Endodermal cell (in vitro differentiated cells): ENCODE data around the gene PPP2R1B. TPM values are rescaled to one million over a fixed set of nuclear protein-coding genes. Genes with fewer than 3 reads are reported as not detected.

Experiments used
- DNase-seq: peaks from one replicate; pipeline ENCODE4 v3.0.0-alpha.2; 2017
- H3K27ac ChIP-seq: 2 replicates; pipeline ENCODE4 v1.5.1; 2013; ENCODE audit warnings: mild to moderate bottlenecking, low read depth, low read length, moderate library complexity
- H3K27me3 ChIP-seq: 2 replicates; pipeline ENCODE4 v1.6.1; 2013; ENCODE audit warnings: mild to moderate bottlenecking, low read length, moderate library complexity; ENCODE audit not compliant: insufficient read depth, control insufficient read depth, poor library complexity, severe bottlenecking
- H3K36me3 ChIP-seq: 2 replicates; pipeline ENCODE4 v1.7.0; 2013; ENCODE audit warnings: mild to moderate bottlenecking, low read length, moderate library complexity; ENCODE audit not compliant: control insufficient read depth, insufficient read depth
- H3K4me1 ChIP-seq: one replicate; pipeline ENCODE4 v1.7.0; 2013; ENCODE audit warnings: low read length; ENCODE audit not compliant: control insufficient read depth, insufficient read depth
- H3K4me3 ChIP-seq: 2 replicates; pipeline ENCODE4 v1.5.1; 2013; ENCODE audit warnings: mild to moderate bottlenecking, low read length, moderate library complexity
- H3K9ac ChIP-seq: 2 replicates; pipeline ENCODE4 v1.6.1; 2013; ENCODE audit warnings: mild to moderate bottlenecking, low read length, moderate library complexity; ENCODE audit not compliant: poor library complexity, severe bottlenecking; ENCODE audit errors: extremely low read depth
- H3K9me3 ChIP-seq: 2 replicates; pipeline ENCODE4 v1.6.1; 2013; ENCODE audit warnings: mild to moderate bottlenecking, low read length, moderate library complexity; ENCODE audit not compliant: control insufficient read depth
- H3K27ac Mint-ChIP-seq: 2 replicates; pipeline ENCODE4 v1.8.0; 2020; ENCODE audit warnings: mixed read lengths
- H3K27me3 Mint-ChIP-seq: 2 replicates; pipeline ENCODE4 v1.8.0; 2021; ENCODE audit warnings: mild to moderate bottlenecking, mixed read lengths; ENCODE audit not compliant: insufficient read depth
- H3K36me3 Mint-ChIP-seq: 2 replicates; pipeline ENCODE4 v1.8.0; 2020; ENCODE audit warnings: low read depth, mixed read lengths
- H3K4me1 Mint-ChIP-seq: 2 replicates; pipeline ENCODE4 v1.8.0; 2020; ENCODE audit warnings: mixed read lengths
- H3K4me3 Mint-ChIP-seq: 2 replicates; pipeline ENCODE4 v1.8.0; 2020; ENCODE audit warnings: mild to moderate bottlenecking, moderate library complexity, mixed read lengths
- H3K9me3 Mint-ChIP-seq: 2 replicates; pipeline ENCODE4 v1.8.0; 2020; ENCODE audit warnings: mild to moderate bottlenecking, mixed read lengths
- WGBS, 2 experiments: methylation state at CpG; one replicate each; pipeline versions ENCODE4 v1.1.5 to v1.1.7; 2013; ENCODE audit warnings: missing lambda C conversion rate in 2 of 2, mixed read lengths in 1 of 2; ENCODE audit not compliant: insufficient coverage in 1 of 2, insufficient read length in 1 of 2; 5-methylcytosine and 5-hydroxymethylcytosine counted together
- total RNA-seq, 2 donors: library from RNA; stranded (reverse); fragmentation: NEBNext Ultra II Directional in 1 of 2; extraction: Animal tissue kit (Norgen Biotek cat#: 25700) in 1 of 2; gene quantifications; 2 replicates in 1 of 2; 3 replicates in 1 of 2; pipeline ENCODE4 v1.2.1, GENCODE V29; 2021
- TF ChIP-seq, protein P1 (sequence below): fragments of 200-600 bp; sonication (generic); conservative IDR thresholded peaks from 2 replicates; pipeline ENCODE4 v1.5.0; 2021; ENCODE audit warnings: antibody characterized with exemption, mild to moderate bottlenecking

Gene PPP2R1B
- total RNA-seq, 2 donors from 2014 or later = 70.0 to 89.7 TPM

DNA sequence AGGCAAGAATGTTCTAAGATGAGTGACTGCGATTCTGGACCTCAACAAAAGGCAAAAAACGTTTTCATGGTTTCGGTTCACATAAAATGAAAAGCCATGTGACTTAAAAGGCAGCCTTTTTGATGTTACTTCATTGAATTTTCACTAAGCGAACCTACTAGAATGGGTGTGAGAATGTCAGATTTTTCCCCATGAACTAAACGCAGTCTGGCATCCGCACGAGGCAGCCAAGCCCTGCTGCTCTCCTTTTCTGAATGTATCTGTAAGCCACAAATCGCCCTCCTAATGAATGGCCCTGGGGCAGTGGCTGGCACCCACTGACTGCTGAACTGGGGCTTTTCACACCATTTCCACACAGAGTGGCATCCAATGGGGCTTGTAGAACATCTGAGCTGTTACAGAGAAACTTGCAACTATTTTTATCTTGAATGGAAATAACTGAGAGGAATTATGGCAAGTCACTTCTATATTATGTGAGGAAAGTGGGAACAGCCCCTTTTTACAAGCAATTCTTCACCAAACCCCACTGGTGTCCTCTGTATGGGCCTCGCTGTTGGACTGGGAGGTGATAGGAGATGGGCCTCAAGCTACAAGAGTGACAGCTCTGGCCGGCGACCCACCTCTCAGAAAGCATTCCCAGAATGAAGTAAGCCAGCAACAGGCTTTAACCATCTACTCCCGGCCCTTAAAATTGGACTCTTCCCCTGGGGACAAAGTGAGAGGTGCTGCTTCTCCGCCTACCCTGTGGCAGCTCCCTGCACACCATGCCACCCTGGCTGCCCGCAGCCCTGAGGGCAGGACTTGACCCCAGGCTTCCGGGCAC lies 29.4 kb downstream of the PPP2R1B start:
- H3K4me1 Mint-ChIP-seq = peaks cover 29% of the 10 kb centered on the region
- 87 to 93% methylated on average over 11 to 15 of the region's 15 CpGs for WGBS, 2 experiments
- peak overlapping the region; percentile 95 for H3K27ac ChIP-seq

DNA sequence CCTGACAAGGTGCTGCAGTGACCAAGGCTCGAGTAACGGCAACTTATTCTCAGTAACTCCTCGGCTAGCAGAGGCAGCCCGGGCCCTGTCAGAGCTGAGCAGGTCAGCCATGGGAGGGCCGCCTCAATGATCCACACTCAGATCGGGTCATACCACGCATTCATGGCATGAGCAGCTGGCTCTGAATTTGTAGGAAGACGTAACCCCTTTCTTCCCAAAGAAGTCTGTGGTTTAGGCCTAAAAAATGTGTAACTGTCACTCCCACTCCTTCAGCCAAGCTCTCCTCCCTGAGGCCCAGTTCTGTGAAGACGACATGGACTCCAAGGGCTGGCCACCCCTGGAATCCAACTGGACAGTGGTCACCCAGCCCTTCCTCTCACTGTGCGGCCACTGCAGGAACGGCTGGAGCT lies 30.0 kb downstream of the PPP2R1B start:
- Mint-ChIP-seq H3K9me3 (no peaks in the 10 kb centered on the region), H3K4me3 (no peak overlapping the region), H3K27ac (peak overlapping the region; percentile 28), H3K27me3 (no peaks in the 10 kb centered on the region), H3K4me1 (peaks cover 23% of the 10 kb centered on the region), H3K36me3 (peaks cover 16% of the 10 kb centered on the region)
- Histone ChIP-seq H3K27me3 (no peaks in the 10 kb centered on the region), H3K9ac (no peak overlapping the region), H3K9me3 (no peaks in the 10 kb centered on the region), H3K4me1 (peaks cover 6% of the 10 kb centered on the region), H3K36me3 (peaks cover 45% of the 10 kb centered on the region), H3K4me3 (no peak overlapping the region), H3K27ac (peak overlapping the region; percentile 95)
- WGBS, 2 experiments = 92 to 98% methylated on average over 10 to 11 of the region's 11 CpGs
- TF ChIP-seq, protein P1, sequence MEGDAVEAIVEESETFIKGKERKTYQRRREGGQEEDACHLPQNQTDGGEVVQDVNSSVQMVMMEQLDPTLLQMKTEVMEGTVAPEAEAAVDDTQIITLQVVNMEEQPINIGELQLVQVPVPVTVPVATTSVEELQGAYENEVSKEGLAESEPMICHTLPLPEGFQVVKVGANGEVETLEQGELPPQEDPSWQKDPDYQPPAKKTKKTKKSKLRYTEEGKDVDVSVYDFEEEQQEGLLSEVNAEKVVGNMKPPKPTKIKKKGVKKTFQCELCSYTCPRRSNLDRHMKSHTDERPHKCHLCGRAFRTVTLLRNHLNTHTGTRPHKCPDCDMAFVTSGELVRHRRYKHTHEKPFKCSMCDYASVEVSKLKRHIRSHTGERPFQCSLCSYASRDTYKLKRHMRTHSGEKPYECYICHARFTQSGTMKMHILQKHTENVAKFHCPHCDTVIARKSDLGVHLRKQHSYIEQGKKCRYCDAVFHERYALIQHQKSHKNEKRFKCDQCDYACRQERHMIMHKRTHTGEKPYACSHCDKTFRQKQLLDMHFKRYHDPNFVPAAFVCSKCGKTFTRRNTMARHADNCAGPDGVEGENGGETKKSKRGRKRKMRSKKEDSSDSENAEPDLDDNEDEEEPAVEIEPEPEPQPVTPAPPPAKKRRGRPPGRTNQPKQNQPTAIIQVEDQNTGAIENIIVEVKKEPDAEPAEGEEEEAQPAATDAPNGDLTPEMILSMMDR = no peak
- DNase-seq = no peak

More for the DNA sequence above, 29.4 kb downstream of the PPP2R1B start:
- no peaks in the 10 kb centered on the region for H3K27me3 ChIP-seq
- Mint-ChIP-seq H3K4me3 (no peak overlapping the region), H3K36me3 (peaks cover 22% of the 10 kb centered on the region), H3K9me3 (no peaks in the 10 kb centered on the region), H3K27me3 (no peaks in the 10 kb centered on the region), H3K27ac (peak overlapping the region; percentile 52)
- peak; percentile 25 for DNase-seq
- no peak overlapping the region for H3K4me3 ChIP-seq
- no peaks in the 10 kb centered on the region for H3K9me3 ChIP-seq
- peaks cover 12% of the 10 kb centered on the region for H3K4me1 ChIP-seq
- no peak overlapping the region for H3K9ac ChIP-seq
- TF ChIP-seq, protein P1 = no peak
- peaks cover 51% of the 10 kb centered on the region for H3K36me3 ChIP-seq

DNA sequence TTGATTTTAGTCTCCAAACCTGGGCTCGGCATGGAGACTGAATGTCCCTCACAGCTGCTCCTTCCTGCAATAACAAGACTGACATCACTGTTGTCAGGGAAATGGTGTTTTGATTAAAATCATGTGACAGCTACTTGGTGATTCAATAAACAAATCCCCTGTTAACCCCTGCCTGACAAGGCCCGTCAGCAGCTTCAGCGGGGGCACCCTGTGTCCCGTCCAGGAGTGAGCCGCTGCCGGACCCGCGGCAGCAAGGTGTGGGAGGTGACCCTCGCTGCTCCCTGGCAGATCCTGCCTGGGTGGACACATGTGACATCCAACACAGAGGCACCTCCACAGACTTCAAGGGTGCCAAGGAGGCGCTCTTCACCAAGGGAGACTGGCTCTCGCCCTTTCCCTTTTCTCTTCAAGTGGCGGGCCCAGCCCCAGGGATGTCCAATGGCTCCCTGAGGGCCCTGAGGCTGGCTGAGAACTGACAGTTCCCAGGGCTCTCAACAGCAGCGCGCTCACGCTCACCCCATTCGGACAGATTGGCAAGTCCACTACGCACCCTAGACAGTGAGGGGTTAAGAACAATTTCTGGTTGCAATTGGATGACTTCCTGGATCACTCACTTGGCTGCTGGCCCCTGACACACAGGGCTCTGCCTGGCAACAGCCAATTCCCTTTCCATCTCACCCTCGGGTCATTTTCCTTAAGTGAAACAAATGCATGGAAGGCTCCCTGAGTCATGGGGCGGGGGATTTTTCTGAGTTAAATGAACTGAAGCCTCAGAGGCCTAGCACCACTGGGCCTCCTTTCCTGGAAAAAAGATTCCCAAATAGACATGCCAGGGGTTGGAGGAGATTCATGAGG lies 30.7 kb downstream of the PPP2R1B start:
- H3K9ac ChIP-seq = no peak overlapping the region

More for the DNA sequence above, 30.7 kb downstream of the PPP2R1B start:
- Mint-ChIP-seq H3K36me3 (peaks cover 12% of the 10 kb centered on the region), H3K4me1 (peaks cover 18% of the 10 kb centered on the region), H3K27ac (peak overlapping the region; percentile 28), H3K27me3 (no peaks in the 10 kb centered on the region), H3K9me3 (no peaks in the 10 kb centered on the region), H3K4me3 (no peak overlapping the region)
- H3K27ac ChIP-seq = peak overlapping the region; percentile 95
- no peak overlapping the region for H3K4me3 ChIP-seq
- peaks cover 38% of the 10 kb centered on the region for H3K36me3 ChIP-seq
- TF ChIP-seq, protein P1 = no peak
- 92 to 94% methylated on average over 14 to 19 of the region's 19 CpGs for WGBS, 2 experiments
- peak; percentile 57 for DNase-seq
- no peaks in the 10 kb centered on the region for H3K27me3 ChIP-seq
- peaks cover 2% of the 10 kb centered on the region for H3K4me1 ChIP-seq
- no peaks in the 10 kb centered on the region for H3K9me3 ChIP-seq
